Esophagus squamous epithelium (tissue), 4 donors: ENCODE measurements around the gene CSNK1G1.

ENCODE experiments used
- CTCF ChIP-seq, 6 experiments: fragments of 450-650 bp in 4 of 6; fragments of 200-600 bp in 2 of 6; sonication (generic) in 2 of 6; IDR thresholded peaks; one replicate each; pipeline ENCODE4 v1.5.1; 2016 to 2019; ENCODE audit warnings: antibody characterized with exemption in 6 of 6, mild to moderate bottlenecking in 4 of 6, moderate library complexity in 4 of 6
- POLR2A ChIP-seq, 4 donors: fragments of 450-650 bp; IDR thresholded peaks; one replicate each; pipeline ENCODE4 v1.6.1; 2017; ENCODE audit warnings: antibody characterized with exemption in 4 of 4, mild to moderate bottlenecking in 4 of 4, moderate library complexity in 3 of 4

- TF ChIP-seq POLR2A (IDR thresholded peaks at IDR 0.05) (no peak), CTCF (IDR thresholded peaks at IDR 0.05) (no peak)
Measured at GRCh38 chr15:64197425-64197824, 158.5 kb downstream of the CSNK1G1 start.
